Activated CD8-positive, alpha-beta T cell treated with anti-CD3 and anti-CD28 coated beads, Interleukin-2, amount 10 ng/mL, durations not matched to agents 7 days and 5 days (primary cell): ENCODE results near the gene TRAPPC3L. TPM values are rescaled to one million over a fixed set of nuclear protein-coding genes. Genes with fewer than 3 reads are reported as not detected.

Experiments used
- ATAC-seq: fragments of 150-1000 bp; cut with Tn5 transposase; one replicate; pipeline ENCODE4 v1.10.0; 2021; ENCODE audit warnings: moderate library complexity
- CTCF ChIA-PET: fragments of 350-600 bp; sonication (Branson Sonifier 250); formaldehyde crosslinking; loops from one replicate; lab custom pipeline; 2021; ENCODE audit warnings: antibody characterized with exemption; lab: Charles Lee
- POLR2A ChIA-PET: fragments of 350-600 bp; sonication (Branson Sonifier 250); formaldehyde crosslinking; loops from one replicate; lab custom pipeline; 2021; ENCODE audit warnings: antibody characterized with exemption; lab: Charles Lee
- DNase-seq: peaks from one replicate; pipeline ENCODE4 v3.0.0-alpha.2; 2020
- H3K27ac Mint-ChIP-seq: one replicate; pipeline ENCODE4 v1.8.0; 2021; ENCODE audit warnings: mild to moderate bottlenecking, mixed read lengths
- H3K27me3 Mint-ChIP-seq: one replicate; pipeline ENCODE4 v1.8.0; 2021; ENCODE audit warnings: low read depth, mixed read lengths
- H3K36me3 Mint-ChIP-seq: one replicate; pipeline ENCODE4 v1.8.0; 2021; ENCODE audit warnings: low read depth, mixed read lengths
- H3K4me1 Mint-ChIP-seq: one replicate; pipeline ENCODE4 v1.8.0; 2021; ENCODE audit warnings: low read depth, mixed read lengths
- H3K4me3 Mint-ChIP-seq: one replicate; pipeline ENCODE4 v1.8.0; 2021; ENCODE audit warnings: mild to moderate bottlenecking, mixed read lengths
- H3K9me3 Mint-ChIP-seq: one replicate; pipeline ENCODE4 v1.8.0; 2022; ENCODE audit warnings: mixed read lengths; ENCODE audit not compliant: insufficient read depth
- total RNA-seq, 2 experiments: library from RNA; stranded (reverse); gene quantifications; one replicate each; pipeline ENCODE4 v1.2.3, GENCODE V29; 2021

The TRAPPC3L gene
- total RNA-seq, 2 experiments from 2014 or later, result not detected

- peaks cover 4% of the 10 kb centered on the region for H3K9me3 Mint-ChIP-seq
- peak; percentile 25 for ATAC-seq
- H3K4me1 Mint-ChIP-seq, result peaks cover 61% of the 10 kb centered on the region
- H3K27me3 Mint-ChIP-seq, result peaks cover 16% of the 10 kb centered on the region
- POLR2A ChIA-PET, result no interaction called here
- H3K27ac Mint-ChIP-seq, result peak within 1 kb of the TSS; percentile 77
- H3K36me3 Mint-ChIP-seq, result peaks cover 20% of the 10 kb centered on the region
- no peak for DNase-seq
- CTCF ChIA-PET, result interaction anchor here (0.8 to 0.9 kb wide), 2 partner anchors 74 to 173 kb away, joined by 3 read pairs; no protein-coding TSS in a partner anchor
- peak within 1 kb of the TSS; percentile 72 for H3K4me3 Mint-ChIP-seq
These were observed 84.1 kb downstream of the TRAPPC3L start, which contains the start of gene CALHM6 for GRCh38 chr6:116461331-116461931. Gene CALHM6, plus strand, starts transcription at chr6:116461375. Its CDS starts 555 bp downstream, at chr6:116461930.

DNA sequence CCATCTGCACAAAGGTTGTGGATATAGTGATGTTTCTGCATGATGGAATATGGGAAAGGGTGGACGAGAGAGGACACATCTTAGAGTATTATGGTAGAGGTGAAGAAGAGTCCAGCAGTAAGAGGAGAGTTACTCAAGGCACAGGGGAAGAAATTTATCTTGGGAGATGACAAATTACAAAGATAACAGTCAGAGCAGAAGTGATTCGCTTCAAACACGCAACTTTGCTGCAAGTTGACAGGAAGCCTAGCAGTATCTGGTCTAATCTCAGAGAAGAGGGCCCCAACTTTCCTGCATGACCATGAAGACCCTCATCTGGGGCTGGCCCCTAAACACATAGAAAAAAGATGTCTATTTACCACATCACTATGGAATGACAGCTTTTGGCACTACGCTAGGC is 85.6 kb downstream of the TRAPPC3L start:
- ChIA-PET POLR2A (no interaction called here), CTCF (no interaction called here)
- H3K27me3 Mint-ChIP-seq, result peaks cover 16% of the 10 kb centered on the region
- no peak overlapping the region for H3K27ac Mint-ChIP-seq
- H3K4me3 Mint-ChIP-seq, result no peak overlapping the region
- ATAC-seq (no peak), DNase-seq (no peak)
- peaks cover 61% of the 10 kb centered on the region for H3K4me1 Mint-ChIP-seq
- H3K9me3 Mint-ChIP-seq, result peaks cover 4% of the 10 kb centered on the region
- peaks cover 20% of the 10 kb centered on the region for H3K36me3 Mint-ChIP-seq

- peaks cover 15% of the 10 kb centered on the region for H3K27me3 Mint-ChIP-seq
- ChIA-PET POLR2A (interaction anchor here (0.6 kb wide), 1 partner anchor 115 kb away, joined by 3 read pairs; no protein-coding TSS in a partner anchor), CTCF (interaction anchor here (0.6 to 1.1 kb wide), 5 partner anchors 10 to 171 kb away, joined by 3 to 4 read pairs (median 3); no protein-coding TSS in a partner anchor)
- H3K27ac Mint-ChIP-seq, result no peak overlapping the region
- H3K36me3 Mint-ChIP-seq, result peaks cover 13% of the 10 kb centered on the region
- H3K9me3 Mint-ChIP-seq, result peaks cover 4% of the 10 kb centered on the region
- no peak overlapping the region for H3K4me3 Mint-ChIP-seq
- no peak for DNase-seq
- no peak for ATAC-seq
- H3K4me1 Mint-ChIP-seq, result peaks cover 52% of the 10 kb centered on the region
These were observed 87.2 kb downstream of the TRAPPC3L start for GRCh38 chr6:116458264-116458663.

DNA sequence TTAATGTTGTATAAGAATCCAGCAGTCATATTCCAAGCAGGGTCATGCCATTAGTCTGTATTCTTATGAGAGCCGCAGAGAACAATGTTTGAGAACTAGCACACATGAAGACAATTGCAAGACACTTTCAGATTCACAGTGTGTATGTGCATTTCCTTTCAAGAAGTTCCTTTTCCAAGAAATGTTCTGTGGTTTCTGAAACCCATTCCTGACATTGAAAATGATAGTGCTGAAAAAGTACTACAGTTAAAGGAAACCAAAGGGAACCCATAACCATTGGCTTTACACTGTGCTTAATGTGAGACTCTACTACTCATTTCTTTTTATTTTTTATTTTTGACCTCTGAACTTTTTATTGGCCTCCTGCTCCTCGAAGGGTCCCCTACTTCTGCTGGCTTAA is 88.6 kb downstream of the TRAPPC3L start:
- H3K4me3 Mint-ChIP-seq, result peak overlapping the region; percentile 13
- H3K27ac Mint-ChIP-seq, result peak overlapping the region; percentile 77
- DNase-seq (no peak), ATAC-seq (no peak)
- peaks cover 4% of the 10 kb centered on the region for H3K9me3 Mint-ChIP-seq
- ChIA-PET POLR2A (no interaction called here), CTCF (no interaction called here)
- H3K4me1 Mint-ChIP-seq, result peaks cover 46% of the 10 kb centered on the region
- H3K27me3 Mint-ChIP-seq, result peaks cover 12% of the 10 kb centered on the region
- peaks cover 8% of the 10 kb centered on the region for H3K36me3 Mint-ChIP-seq

GRCh38 chr6:116456106-116456505 is 89.4 kb downstream of the TRAPPC3L start:
- Mint-ChIP-seq H3K9me3 (no peaks in the 10 kb centered on the region), H3K27ac (no peak overlapping the region), H3K4me3 (no peak overlapping the region), H3K36me3 (peaks cover 2% of the 10 kb centered on the region), H3K4me1 (peaks cover 44% of the 10 kb centered on the region), H3K27me3 (peaks cover 10% of the 10 kb centered on the region)
- DNase-seq, result no peak
- POLR2A ChIA-PET, result no interaction called here
- no peak for ATAC-seq
- CTCF ChIA-PET, result no interaction called here

DNA sequence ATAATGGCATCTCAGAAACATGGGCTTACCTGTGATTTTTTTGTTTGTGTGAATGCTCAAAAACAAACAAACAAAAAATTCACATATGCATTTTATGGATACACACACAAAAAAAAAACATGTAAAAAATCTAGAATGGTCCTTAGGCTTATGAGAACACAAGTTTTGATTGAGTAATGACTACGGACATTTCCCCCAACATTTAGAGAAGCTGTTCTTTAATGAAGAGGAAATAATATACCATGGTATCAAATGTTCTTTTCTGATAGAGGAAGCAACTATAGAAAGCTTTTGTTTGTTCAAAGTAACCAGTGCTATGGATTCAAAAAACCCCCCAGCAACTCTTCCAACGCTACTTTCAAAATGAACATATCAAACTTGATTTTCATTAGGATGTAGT is 93.0 kb downstream of the TRAPPC3L start:
- ChIA-PET CTCF (interaction anchor here (1.8 kb wide), 1 partner anchor 173 kb away, joined by 3 read pairs; no protein-coding TSS in a partner anchor), POLR2A (no interaction called here)
- Mint-ChIP-seq H3K4me1 (peaks cover 46% of the 10 kb centered on the region), H3K27me3 (peaks cover 16% of the 10 kb centered on the region), H3K4me3 (no peak overlapping the region), H3K36me3 (peaks cover 2% of the 10 kb centered on the region), H3K27ac (no peak overlapping the region), H3K9me3 (no peaks in the 10 kb centered on the region)
- DNase-seq (no peak), ATAC-seq (no peak)

DNA sequence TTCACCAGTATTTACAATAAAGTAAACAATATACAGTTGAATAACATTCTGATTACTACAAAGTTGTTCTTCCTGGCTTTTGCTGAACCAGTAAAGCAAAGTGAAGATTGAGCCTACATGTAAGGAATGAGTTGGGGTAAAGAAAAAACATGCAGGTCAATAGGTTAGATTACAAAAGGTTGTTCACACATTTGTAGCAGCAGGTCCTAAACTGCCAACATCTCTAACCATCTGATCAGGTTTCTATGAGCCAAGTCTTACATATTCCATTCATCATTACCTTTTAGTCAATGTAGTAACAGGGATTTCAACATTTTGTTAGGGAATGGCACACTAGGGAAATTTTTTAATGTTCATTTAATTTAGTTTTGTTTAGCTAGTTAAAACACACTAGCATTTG is 93.6 kb downstream of the TRAPPC3L start:
- Mint-ChIP-seq H3K36me3 (peaks cover 2% of the 10 kb centered on the region), H3K4me1 (peaks cover 43% of the 10 kb centered on the region), H3K27ac (no peak overlapping the region), H3K4me3 (no peak overlapping the region), H3K27me3 (peaks cover 16% of the 10 kb centered on the region), H3K9me3 (no peaks in the 10 kb centered on the region)
- no peak for ATAC-seq
- POLR2A ChIA-PET, result no interaction called here
- no peak for DNase-seq
- CTCF ChIA-PET, result interaction anchor here (1.8 kb wide), 1 partner anchor 173 kb away, joined by 3 read pairs; no protein-coding TSS in a partner anchor

DNA sequence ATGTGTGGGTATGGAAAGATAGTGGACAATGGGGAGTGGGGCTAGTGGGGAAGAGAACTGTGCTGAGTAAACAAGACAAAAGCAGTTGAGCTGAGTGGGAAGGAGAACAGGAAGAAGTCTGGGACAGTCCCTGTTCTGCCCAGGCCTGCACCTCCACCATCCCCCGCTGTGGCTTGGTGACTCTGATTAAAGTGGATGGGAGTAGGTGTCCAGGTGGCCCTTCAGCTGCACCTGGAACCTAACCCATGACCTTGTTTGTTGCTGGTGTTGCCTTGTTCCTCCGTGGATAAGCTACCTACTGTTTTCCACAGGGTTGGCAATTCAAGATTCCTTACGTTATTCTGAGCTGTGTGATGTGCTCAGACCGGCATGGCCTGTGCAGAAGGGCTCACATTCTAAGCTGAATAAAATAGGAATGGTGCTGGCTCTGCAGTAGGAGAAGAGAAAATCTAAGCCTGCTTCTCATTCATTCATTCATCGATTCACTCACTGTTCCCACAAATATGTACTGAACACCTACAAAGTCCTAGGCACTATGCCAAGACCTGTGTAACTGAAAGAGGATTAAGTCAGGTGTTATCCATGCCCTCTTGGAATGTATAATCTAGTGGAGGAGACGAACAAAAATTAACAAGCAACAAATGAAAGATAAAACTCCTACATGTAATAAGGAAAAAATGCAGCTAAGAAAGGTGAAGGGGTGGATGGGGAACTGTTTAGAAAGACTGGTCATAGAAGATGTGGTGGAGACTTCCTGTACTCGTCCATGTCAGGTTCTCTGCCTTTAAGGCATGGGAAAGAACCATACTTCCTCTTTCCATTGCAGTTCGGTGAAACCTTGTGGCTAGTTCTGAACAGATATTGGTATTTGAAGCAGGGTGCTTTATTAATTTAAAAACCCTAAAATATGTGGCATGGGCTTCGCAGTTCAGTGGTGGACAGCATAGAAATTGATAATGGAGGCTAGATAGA is 94.4 kb downstream of the TRAPPC3L start:
- ChIA-PET POLR2A (interaction anchor here (0.7 kb wide), 2 partner anchors 22 to 120 kb away, joined by 3 read pairs; no protein-coding TSS in a partner anchor), CTCF (interaction anchor here (1.8 kb wide), 1 partner anchor 172 kb away, joined by 3 read pairs; no protein-coding TSS in a partner anchor)
- Mint-ChIP-seq H3K27me3 (peaks cover 16% of the 10 kb centered on the region), H3K4me1 (peaks cover 38% of the 10 kb centered on the region), H3K27ac (no peak overlapping the region), H3K4me3 (no peak overlapping the region), H3K9me3 (no peaks in the 10 kb centered on the region), H3K36me3 (peaks cover 2% of the 10 kb centered on the region)
- ATAC-seq (no peak), DNase-seq (no peak)

GRCh38 chr6:116450185-116450710 is 95.2 kb downstream of the TRAPPC3L start:
- Mint-ChIP-seq H3K4me1 (peaks cover 36% of the 10 kb centered on the region), H3K36me3 (peaks cover 2% of the 10 kb centered on the region), H3K27ac (no peak overlapping the region), H3K9me3 (no peaks in the 10 kb centered on the region), H3K4me3 (no peak overlapping the region), H3K27me3 (peaks cover 16% of the 10 kb centered on the region)
- DNase-seq (no peak), ATAC-seq (no peak)
- ChIA-PET CTCF (no interaction called here), POLR2A (interaction anchor here (0.7 kb wide), 1 partner anchor 23 kb away, joined by 3 read pairs; no protein-coding TSS in a partner anchor)

- DNase-seq (no peak), ATAC-seq (no peak)
- Mint-ChIP-seq H3K4me1 (peaks cover 43% of the 10 kb centered on the region), H3K27ac (no peak overlapping the region), H3K27me3 (peaks cover 16% of the 10 kb centered on the region), H3K9me3 (no peaks in the 10 kb centered on the region), H3K36me3 (peaks cover 2% of the 10 kb centered on the region), H3K4me3 (no peak overlapping the region)
- ChIA-PET POLR2A (no interaction called here), CTCF (no interaction called here)
These were observed 95.9 kb downstream of the TRAPPC3L start for GRCh38 chr6:116449565-116449964.

DNA sequence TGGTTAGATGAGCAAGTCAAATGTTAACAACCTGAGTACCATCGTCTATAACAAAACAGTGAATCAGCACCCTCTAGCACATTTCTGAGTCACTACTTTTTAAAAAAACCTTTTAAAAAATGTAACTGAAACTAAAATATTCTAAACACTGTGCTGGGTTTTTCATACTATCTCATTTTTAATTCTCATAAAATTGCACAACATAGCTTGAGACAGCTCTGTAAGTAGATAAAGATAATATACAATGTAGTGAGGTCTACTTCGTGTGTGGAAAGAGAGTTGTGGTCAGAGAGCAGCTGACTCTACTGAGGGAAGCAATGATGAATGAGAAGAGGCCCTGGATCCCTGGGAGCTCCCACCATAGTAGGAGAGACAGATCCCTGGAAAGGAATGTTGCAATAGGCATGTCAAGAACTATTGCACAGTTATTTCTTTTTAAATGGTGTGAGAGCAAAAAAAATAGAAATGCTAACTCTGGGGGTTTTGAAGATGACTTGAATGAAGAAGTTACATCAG is 97.9 kb downstream of the TRAPPC3L start:
- Mint-ChIP-seq H3K9me3 (no peaks in the 10 kb centered on the region), H3K36me3 (no peaks in the 10 kb centered on the region), H3K4me3 (no peak overlapping the region), H3K27me3 (peaks cover 14% of the 10 kb centered on the region), H3K4me1 (peaks cover 46% of the 10 kb centered on the region), H3K27ac (no peak overlapping the region)
- CTCF ChIA-PET, result interaction anchor here (0.6 to 4.6 kb wide), 4 partner anchors 11 to 179 kb away, joined by 3 to 24 read pairs (median 3); no protein-coding TSS in a partner anchor
- DNase-seq, result no peak
- ATAC-seq, result no peak
- POLR2A ChIA-PET, result no interaction called here
